C4-2B (cell line): ENCODE measurements around the gene NCCRP1.

Experiments used
- H3K27ac ChIP-seq: fragments of 450-650 bp; 2 replicates; pipeline ENCODE4 v1.5.1; 2017
- CTCF ChIP-seq: fragments of 450-650 bp; conservative IDR thresholded peaks from 2 replicates; pipeline ENCODE4 v1.5.1; 2017; ENCODE audit warnings: mild to moderate bottlenecking
- ZFX ChIP-seq: fragments of 450-650 bp; IDR thresholded peaks from 2 replicates; pipeline ENCODE4 v1.6.1; 2017

The NCCRP1 gene

GRCh38 chr19:39177110-39177699 is 19.6 kb upstream of the NCCRP1 start:
- no peak overlapping the region for H3K27ac ChIP-seq
- TF ChIP-seq ZFX (no peak), CTCF (no peak)

GRCh38 chr19:39177736-39178135 is 19.0 kb upstream of the NCCRP1 start:
- no peak for TF ChIP-seq CTCF
- TF ChIP-seq ZFX: no peak
- H3K27ac ChIP-seq: no peak overlapping the region

- TF ChIP-seq CTCF (no peak), ZFX (no peak)
- no peak overlapping the region for H3K27ac ChIP-seq
These were observed 18.3 kb upstream of the NCCRP1 start for GRCh38 chr19:39178296-39179006.

- TF ChIP-seq CTCF (no peak), ZFX (no peak)
- H3K27ac ChIP-seq: no peak overlapping the region
These were observed 17.0 kb upstream of the NCCRP1 start for GRCh38 chr19:39179754-39180153.

GRCh38 chr19:39180749-39181148 is 16.0 kb upstream of the NCCRP1 start:
- TF ChIP-seq CTCF (no peak), ZFX (no peak)
- H3K27ac ChIP-seq: no peak overlapping the region

GRCh38 chr19:39181500-39182173 is 15.1 kb upstream of the NCCRP1 start:
- H3K27ac ChIP-seq: no peak overlapping the region
- TF ChIP-seq ZFX: no peak
- no peak for TF ChIP-seq CTCF

GRCh38 chr19:39182174-39182505 is 14.6 kb upstream of the NCCRP1 start:
- no peak overlapping the region for H3K27ac ChIP-seq
- no peak for TF ChIP-seq CTCF
- no peak for TF ChIP-seq ZFX
